Astrocyte (in vitro differentiated cells and primary cell): ENCODE results near the gene CDK14.

ENCODE experiments used
- CTCF ChIP-seq: IDR thresholded peaks from 2 replicates; pipeline ENCODE4 v1.5.1; 2011; ENCODE audit warnings: low read depth, mild to moderate bottlenecking, inconsistent platforms, low read length, moderate library complexity; ENCODE audit not compliant: insufficient read depth
- EZH2 ChIP-seq: IDR thresholded peaks from 2 replicates; pipeline ENCODE4 v1.6.1; 2012; ENCODE audit warnings: mild to moderate bottlenecking, low read length, inconsistent platforms; ENCODE audit not compliant: insufficient read depth

GRCh38 chr7:91126762-91127161 is 530.6 kb downstream of the CDK14 start:
- TF ChIP-seq CTCF (no peak), EZH2 (no peak)
